ENCODE measurements around the gene PSD4. TPM values are rescaled to one million over a fixed set of nuclear protein-coding genes. Genes with fewer than 3 reads are reported as not detected.

Gene PSD4
- total RNA-seq, 1 experiment from 2014 or later, result 1.0 TPM

DNA sequence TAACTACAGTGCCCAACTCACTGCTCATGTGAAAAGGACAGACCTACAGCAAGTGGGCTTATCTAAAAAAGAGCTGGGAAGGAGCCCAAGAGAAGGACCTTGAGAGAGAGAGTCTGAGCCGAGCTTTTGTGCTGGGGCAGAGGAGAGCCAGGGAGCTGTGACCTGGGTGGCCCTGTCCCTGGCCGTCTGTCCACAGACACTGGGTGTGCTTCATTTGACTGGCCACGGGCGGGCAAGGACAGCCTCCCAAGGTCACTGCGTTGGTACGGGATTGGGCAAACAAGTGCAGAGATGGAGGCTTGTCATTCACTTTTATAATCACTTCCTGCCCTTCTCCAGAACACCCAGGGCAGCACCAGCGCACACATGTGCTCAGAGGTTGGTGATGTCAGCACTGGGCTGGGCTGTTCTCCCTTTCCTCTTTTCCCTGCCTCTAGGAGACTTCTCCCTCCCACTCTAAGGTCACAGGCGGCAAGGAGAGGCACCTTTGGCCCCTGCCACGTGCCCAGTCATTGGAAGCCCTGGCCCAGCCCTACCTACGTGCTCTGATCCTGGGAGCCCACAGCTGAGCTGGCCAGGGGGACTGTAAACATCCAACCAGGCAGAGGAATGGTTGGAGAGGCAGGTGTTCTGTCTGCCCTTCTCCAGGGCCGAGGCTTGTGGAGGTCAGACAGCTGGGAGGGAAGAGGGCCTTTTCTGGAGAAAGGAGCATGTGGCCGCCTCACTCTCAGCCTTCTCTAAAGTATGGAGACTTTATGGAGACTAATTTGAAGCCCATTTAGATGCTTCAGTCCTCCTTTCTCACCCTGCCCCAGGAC is 6.4 kb upstream of the PSD4 start:
- no peak overlapping the region for H3K23ac ChIP-seq (ENCODE audit: insufficient read length, low read depth, low read length)
- H3K56ac ChIP-seq (ENCODE audit: insufficient read length, low read depth, low read length), result no peak overlapping the region
- no peak overlapping the region for H4K91ac ChIP-seq (ENCODE audit: insufficient read length, low read depth, low read length)
- DNase-seq, result no peak
- Mint-ChIP-seq H3K4me3 (no peak overlapping the region; a peak in 1 of 5 replicates), H3K27ac (peak overlapping the region in 1 of 3 experiments; percentile 59; a peak in 2 of 7 replicates), H3K36me3 (ENCODE audit: insufficient read depth in 1 of 3, low read depth in 3 of 3) (no peaks in the 10 kb centered on the region; a peak in 1 of 7 replicates), H3K27me3 (ENCODE audit: low read depth) (peaks cover 20% of the 10 kb centered on the region), H3K9me3 (no peaks in the 10 kb centered on the region; a peak in 1 of 5 replicates), H3K4me1 (peaks cover 12 to 16% of the 10 kb centered on the region in 2 experiments)
- no peak overlapping the region for H4K5ac ChIP-seq (ENCODE audit: insufficient read length, low read depth, low read length)
- no peak overlapping the region for H2BK12ac ChIP-seq (ENCODE audit: insufficient read length, low read depth, low read length)
- H3K9me3 ChIP-seq (ENCODE audit: control insufficient read depth, low read depth, low read length), result no peaks in the 10 kb centered on the region
- no peak overlapping the region for H2BK15ac ChIP-seq (ENCODE audit: low read depth, low read length)
- H3K14ac ChIP-seq (ENCODE audit: insufficient read depth, low read length), result no peak overlapping the region
- WGBS (ENCODE audit: extremely low coverage, insufficient read length, low lambda C conversion rate), result no CpG with 5 or more reads among the region's 12 CpGs
- H3T11ph ChIP-seq (ENCODE audit: low read length), result no peak overlapping the region
- no peaks in the 10 kb centered on the region for H3K4me1 ChIP-seq (ENCODE audit: insufficient read depth, low read length)
- no peak overlapping the region for H2AK5ac ChIP-seq (ENCODE audit: insufficient read length, low read length)
- TF ChIP-seq, protein P1, sequence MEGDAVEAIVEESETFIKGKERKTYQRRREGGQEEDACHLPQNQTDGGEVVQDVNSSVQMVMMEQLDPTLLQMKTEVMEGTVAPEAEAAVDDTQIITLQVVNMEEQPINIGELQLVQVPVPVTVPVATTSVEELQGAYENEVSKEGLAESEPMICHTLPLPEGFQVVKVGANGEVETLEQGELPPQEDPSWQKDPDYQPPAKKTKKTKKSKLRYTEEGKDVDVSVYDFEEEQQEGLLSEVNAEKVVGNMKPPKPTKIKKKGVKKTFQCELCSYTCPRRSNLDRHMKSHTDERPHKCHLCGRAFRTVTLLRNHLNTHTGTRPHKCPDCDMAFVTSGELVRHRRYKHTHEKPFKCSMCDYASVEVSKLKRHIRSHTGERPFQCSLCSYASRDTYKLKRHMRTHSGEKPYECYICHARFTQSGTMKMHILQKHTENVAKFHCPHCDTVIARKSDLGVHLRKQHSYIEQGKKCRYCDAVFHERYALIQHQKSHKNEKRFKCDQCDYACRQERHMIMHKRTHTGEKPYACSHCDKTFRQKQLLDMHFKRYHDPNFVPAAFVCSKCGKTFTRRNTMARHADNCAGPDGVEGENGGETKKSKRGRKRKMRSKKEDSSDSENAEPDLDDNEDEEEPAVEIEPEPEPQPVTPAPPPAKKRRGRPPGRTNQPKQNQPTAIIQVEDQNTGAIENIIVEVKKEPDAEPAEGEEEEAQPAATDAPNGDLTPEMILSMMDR (conservative IDR thresholded peaks at IDR 0.05), result no peak
- no peaks in the 10 kb centered on the region for H3K27me3 ChIP-seq (ENCODE audit: insufficient read depth, low read length)
- no peaks in the 10 kb centered on the region for H4K20me1 ChIP-seq (ENCODE audit: control insufficient read depth, insufficient read depth, insufficient read length)
- no peak overlapping the region for H3K18ac ChIP-seq (ENCODE audit: insufficient read length, low read depth, low read length)
- no peaks in the 10 kb centered on the region for H3K23me2 ChIP-seq (ENCODE audit: insufficient read length, low read depth, low read length, poor library complexity, severe bottlenecking)
- H2BK5ac ChIP-seq (ENCODE audit: insufficient read length, low read length), result no peak overlapping the region
- no peak overlapping the region for H3K4ac ChIP-seq (ENCODE audit: low read depth, low read length)
- no peak overlapping the region for H4K8ac ChIP-seq (replicated peaks; ENCODE audit: insufficient read length, low read depth, low read length)
- H3K79me2 ChIP-seq (ENCODE audit: insufficient read depth, low read length), result no peaks in the 10 kb centered on the region
- no peak overlapping the region for H2BK120ac ChIP-seq (ENCODE audit: low read depth, low read length, poor library complexity, severe bottlenecking)
- no peak overlapping the region for H2BK20ac ChIP-seq (ENCODE audit: low read depth, low read length, poor library complexity, severe bottlenecking)
- H3K27ac ChIP-seq (ENCODE audit: insufficient read length, low read depth, low read length), result no peak overlapping the region
- no peak overlapping the region for H3K9ac ChIP-seq (ENCODE audit: extremely low read depth, insufficient read length, low read length)
- no peaks in the 10 kb centered on the region for H3K79me1 ChIP-seq (ENCODE audit: insufficient read depth, low read depth, low read length, poor library complexity, severe bottlenecking)
- H2AFZ ChIP-seq (ENCODE audit: low read length), result no peak overlapping the region
- no peak overlapping the region for H3K4me2 ChIP-seq (ENCODE audit: insufficient read depth, insufficient read length, low read length)
